Esophagus squamous epithelium (tissue), 4 donors: Measurements from ENCODE around the gene SUPT3H.

Source experiments
- POLR2A ChIP-seq, 4 donors: fragments of 450-650 bp; IDR thresholded peaks; one replicate each; pipeline ENCODE4 v1.6.1; 2017; ENCODE audit warnings: antibody characterized with exemption in 4 of 4, mild to moderate bottlenecking in 4 of 4, moderate library complexity in 3 of 4
- TF ChIP-seq, protein P1 (sequence below), 6 experiments: fragments of 450-650 bp in 4 of 6; fragments of 200-600 bp in 2 of 6; sonication (generic) in 2 of 6; IDR thresholded peaks; one replicate each; pipeline ENCODE4 v1.5.1; 2016 to 2019; ENCODE audit warnings: antibody characterized with exemption in 6 of 6, mild to moderate bottlenecking in 4 of 6, moderate library complexity in 4 of 6

DNA sequence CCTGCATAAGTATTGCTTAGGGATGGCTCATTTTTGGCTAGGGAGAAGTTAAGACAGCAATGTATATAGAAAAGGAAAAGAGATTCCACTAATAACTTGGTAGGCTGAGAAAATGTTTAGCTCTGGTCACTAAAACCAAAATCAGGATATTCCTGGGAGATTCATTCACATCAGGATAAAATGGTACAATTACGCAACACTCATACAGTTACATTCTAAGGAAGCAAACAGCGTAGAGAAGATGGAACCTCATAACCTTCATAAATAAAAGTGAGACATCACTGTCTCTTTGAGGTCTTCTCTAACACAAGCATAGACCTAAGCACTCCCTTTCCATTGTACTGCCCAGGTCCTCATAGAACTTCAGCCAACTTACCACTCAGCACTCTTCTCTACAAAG lies 345.3 kb downstream of the SUPT3H start:
- TF ChIP-seq POLR2A (IDR thresholded peaks at IDR 0.05), result no peak
- TF ChIP-seq, protein P1, sequence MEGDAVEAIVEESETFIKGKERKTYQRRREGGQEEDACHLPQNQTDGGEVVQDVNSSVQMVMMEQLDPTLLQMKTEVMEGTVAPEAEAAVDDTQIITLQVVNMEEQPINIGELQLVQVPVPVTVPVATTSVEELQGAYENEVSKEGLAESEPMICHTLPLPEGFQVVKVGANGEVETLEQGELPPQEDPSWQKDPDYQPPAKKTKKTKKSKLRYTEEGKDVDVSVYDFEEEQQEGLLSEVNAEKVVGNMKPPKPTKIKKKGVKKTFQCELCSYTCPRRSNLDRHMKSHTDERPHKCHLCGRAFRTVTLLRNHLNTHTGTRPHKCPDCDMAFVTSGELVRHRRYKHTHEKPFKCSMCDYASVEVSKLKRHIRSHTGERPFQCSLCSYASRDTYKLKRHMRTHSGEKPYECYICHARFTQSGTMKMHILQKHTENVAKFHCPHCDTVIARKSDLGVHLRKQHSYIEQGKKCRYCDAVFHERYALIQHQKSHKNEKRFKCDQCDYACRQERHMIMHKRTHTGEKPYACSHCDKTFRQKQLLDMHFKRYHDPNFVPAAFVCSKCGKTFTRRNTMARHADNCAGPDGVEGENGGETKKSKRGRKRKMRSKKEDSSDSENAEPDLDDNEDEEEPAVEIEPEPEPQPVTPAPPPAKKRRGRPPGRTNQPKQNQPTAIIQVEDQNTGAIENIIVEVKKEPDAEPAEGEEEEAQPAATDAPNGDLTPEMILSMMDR (IDR thresholded peaks at IDR 0.05), result no peak
